Measurements from ENCODE around the gene HPN.

Gene HPN

DNA sequence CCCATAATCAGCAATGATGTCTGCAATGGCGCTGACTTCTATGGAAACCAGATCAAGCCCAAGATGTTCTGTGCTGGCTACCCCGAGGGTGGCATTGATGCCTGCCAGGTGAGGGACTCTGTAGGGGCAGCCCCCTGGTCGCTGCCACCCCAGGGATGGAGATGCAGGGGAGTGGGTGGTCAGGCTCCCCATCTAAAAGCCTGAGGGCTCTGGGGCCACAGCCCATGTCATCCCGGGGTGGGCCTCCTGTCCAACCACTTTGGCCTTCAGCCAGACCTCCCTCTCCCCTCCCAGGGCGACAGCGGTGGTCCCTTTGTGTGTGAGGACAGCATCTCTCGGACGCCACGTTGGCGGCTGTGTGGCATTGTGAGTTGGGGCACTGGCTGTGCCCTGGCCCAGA is 24.1 kb downstream of the HPN start:
- DNase-seq: no peak

DNA sequence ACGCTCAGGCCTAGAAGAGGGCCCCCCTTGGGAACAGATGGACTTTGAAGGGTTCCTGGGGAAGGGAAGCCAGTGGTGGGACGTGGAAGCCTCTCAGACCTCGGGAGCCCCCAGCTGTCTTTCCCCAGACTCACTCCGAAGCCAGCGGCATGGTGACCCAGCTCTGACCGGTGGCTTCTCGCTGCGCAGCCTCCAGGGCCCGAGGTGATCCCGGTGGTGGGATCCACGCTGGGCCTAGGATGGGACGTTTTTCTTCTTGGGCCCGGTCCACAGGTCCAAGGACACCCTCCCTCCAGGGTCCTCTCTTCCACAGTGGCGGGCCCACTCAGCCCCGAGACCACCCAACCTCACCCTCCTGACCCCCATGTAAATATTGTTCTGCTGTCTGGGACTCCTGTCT is 24.6 kb downstream of the HPN start:
- DNase-seq: no peak

DNA sequence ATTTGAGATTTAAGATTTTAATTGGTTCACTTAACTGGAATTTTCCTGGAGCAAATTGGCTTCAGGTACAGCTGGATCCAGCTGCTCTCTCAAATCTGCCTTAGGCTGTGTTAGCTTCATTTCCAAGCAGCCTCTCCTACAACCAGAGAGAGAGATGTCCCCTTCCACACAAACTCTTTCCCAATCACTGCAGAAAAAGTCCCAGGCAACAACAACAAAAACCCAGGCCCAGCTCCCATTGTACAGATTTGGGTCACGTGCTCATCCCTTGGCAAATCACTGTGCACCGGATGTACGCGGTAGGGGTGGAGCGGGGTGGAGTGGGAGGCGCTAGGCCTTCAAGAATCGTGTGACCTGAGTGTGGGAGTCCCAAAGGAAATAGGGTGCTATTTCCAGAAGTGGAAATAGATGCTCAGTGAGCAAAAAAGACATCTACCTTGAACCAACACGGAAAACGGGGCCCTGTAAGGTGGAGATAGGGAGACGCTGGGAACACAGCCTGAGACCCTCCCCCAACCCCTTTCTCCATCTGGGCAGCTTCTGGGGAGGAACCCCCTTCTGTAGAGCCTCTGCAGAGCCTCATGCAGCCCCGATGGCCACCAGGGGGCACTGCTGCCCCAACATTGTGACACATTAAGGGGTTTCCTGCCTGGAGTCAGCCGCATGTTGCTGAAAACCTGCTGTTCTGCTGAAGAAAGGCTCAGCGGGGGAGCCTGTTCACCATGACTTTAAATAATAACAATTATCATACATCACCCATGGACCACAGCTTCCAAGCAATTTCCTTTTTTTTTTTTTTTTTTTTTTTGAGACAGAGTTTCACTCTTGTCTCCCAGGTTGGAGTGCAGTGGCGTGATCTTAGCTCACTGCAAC is 25.4 kb downstream of the HPN start:
- peak; percentile 88 for DNase-seq

DNA sequence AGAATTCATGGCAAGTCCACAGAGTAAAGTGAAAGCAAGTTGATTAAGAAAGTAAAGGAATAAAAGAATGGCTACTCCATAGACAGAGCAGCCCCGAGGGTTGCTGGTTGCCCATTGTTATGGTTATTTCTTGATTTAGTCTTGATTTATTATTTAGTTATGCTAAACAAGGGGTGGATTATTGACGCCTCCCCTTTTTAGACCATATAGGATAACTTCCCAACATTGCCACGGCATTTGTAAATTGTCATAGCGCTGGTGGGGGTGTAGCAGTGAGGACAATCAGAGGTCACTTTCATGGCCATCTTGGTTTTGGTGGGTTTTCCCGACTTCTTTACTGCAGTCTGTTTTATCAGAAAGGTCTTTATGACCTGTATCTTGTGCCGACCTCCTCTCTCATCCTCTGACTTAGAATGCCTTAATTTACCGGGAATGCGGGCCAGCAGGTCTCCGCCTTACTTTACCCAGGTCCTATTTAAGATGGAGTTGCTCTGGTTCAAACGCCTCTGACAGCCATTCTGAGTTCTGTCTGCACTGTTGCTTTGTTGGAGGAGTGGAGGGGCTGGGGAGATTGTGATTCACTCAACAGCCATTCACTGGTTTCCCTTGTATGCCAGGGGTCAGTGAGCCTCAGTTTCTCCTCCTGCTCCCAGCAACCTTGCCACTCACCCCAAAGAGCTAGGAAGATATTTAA is 27.6 kb downstream of the HPN start:
- DNase-seq: no peak

DNA sequence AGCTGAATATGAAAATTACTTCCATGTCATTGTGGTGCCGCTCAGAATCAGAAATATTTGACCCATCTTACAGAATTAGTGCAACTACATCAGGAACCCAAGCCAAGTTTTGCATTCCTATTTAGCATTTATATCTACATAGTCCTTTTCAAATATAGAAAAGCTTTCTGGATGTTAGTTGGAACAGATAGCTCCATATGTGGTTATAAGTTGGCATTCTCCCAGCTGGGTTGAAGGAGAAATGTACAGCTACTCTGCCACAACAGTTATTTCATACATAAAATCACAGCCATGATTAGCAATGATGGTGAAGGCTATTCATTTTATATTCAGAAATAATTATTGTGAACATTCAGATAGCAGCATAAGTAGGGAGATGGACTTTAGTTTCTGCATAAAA is 28.2 kb downstream of the HPN start:
- peak; percentile 11 for DNase-seq

DNA sequence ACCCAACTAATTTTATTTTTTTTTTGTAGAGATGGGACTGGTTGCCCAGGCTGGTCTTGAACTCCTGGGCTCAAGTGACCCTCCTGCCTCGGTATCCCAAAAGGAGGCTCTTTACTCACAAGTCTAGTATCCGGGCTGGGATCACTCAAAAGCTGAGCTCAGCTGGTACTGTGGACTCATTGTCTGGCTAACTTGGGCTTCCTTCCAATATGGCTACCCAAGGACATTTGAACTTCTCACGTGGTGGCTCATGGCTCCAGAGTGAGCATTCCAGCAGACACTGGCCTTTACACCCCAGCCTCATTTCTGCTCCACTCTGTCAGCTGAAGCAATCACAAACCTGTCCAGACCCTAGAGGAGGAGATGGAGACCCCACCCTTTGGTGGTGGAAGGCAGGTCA is 28.9 kb downstream of the HPN start:
- no peak for DNase-seq

DNA sequence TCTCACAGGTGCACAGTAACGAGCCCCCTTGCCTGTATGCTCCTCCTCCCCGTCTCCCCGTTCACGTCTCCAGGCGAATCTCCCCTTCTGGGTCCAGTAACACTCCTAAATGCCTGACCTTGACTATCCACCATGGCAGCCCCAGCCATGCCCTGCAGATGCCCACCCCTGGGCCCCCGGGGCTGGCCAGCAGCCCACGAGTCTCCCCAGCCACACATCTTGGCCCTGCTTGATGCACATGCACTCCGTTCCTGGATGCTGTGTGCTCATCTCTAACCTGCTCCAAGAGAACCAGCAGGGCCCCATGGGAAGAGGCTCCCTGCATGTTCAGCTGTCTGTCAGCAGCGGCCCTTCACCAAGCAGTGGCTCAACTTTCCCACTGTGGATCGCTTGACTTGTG is 32.0 kb downstream of the HPN start:
- DNase-seq: no peak

DNA sequence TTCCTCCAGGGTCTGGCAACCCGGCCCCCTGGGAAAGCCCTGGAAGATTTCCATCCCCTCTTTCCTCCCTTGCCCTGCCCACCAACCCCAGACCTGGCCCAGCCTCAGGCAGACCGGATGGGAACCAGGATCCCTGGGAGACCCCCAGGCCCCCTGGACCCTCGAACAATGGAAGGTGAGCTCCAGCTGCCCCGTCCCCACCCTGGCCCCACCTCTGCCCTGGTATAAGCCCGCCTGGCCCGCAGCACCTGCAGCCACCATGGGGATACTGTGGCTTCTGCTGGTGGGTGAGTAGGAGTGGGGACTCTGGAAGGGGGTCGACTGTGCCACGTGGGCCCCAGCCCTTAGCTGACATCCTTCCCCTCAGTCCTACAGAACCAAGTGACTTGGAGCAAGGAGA is 32.4 kb downstream of the HPN start:
- no peak for DNase-seq

DNA sequence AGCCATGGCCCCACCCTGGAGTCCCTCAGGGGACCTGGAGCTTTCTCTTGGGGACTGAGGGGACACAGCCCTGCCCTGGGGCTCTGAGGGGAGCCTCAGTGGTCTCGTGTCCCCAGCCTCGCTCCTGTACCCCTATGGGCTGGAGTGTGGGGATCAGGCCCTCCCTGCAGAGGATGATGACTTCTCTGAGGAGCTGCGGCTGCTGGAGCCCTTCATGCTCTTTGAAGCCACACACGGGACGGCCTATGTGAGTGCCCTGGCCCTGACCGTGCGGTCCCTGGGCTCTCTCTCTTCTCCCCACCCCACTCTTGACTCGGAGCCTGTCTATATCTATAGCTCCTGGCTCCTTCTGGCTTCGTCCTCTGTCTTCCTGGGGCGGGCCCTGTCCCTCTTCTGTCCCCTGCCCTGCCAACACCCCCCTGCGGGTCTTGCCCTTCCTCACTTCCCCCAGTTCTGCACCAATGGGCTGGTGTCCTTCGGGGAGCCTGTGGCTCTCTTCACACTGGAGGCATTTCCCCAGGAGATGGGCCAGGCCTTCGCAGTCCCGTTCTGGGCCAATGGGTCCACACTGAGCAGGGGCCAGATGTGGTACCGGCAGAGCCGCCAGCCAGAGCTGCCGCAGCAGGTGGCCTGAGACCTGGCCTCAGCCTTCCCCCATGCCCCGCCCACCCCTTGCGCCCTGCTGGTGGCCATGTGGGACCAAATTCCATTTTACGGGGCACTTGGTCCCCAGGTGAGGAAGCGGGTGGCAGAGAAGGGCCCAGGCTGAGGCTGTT is 33.1 kb downstream of the HPN start:
- DNase-seq: no peak

DNA sequence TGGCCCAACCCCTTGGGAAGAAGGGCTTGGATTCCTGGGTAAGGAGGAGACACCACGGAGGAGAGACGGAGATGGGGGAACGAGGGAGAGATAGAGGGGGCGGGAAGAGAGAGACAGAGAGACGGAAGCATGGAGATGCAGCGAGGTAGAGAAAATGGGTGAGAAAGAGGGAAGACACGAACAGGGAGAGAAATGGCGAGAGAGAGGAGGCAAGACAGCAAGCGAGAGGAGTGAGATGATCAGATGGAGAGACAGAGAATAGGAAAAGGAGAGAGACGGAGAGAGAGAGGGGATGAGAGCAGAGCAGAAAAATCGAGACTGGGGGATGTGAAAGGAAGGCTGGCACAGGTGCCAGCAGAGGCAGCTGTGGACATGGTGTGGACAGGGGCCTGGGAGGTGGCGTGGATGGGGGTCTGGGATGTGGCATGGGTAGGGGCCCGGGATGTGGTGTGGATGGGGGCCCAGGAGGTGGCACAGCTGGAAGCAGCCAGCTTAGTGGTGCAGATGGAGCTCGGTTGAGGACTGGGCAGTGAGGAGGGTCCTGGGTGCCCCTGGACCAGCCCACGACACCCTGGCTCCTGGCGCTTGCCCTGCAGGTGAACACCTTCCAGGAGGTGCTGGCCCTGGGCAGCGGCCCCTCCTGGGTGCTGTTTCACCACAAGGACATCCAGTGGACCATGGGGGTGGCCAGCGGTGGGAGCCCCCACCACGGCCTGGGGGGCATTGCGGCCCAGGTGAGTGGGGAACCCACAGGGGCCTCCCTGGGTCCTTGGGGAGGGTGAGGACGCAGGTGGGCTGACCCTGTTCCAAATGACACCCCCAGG is 33.9 kb downstream of the HPN start:
- no peak for DNase-seq

DNA sequence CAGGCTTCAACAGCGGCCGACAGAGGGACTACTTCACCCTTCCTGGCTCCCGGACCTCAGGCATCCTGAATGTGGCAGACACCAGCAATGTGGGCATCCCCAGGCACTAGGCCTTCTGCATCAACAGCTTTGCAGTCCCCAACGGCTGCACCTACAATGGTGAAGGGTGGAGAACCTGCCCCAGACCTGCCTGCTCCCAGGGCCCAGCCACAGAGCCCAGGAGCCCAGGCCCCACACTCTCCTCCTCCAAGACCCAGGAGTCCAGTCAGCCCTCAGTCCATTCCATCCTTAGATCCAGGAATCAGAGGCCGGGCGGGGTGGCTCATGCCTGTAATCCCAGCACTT is 34.5 kb downstream of the HPN start:
- DNase-seq: no peak

DNA sequence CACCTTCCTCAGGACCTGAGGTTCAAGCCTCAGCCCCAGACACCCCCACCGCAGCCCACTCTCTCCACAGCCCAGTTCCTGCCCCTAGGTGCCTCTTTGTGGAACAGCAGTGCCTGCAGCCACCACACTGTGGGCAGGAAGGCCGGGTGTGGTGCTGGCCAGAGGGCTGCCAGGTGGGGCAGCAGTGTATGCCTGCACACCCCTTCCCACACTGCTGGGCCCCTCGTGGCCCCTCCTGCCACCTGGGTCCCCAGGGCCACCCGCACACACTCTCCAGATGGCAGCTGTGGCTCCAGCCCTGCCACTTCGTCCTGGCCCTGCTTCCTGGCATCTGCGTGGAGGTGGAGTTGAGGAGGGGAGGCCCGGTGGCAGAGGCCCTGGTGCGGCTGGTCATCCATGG is 35.1 kb downstream of the HPN start:
- no peak for DNase-seq

DNA sequence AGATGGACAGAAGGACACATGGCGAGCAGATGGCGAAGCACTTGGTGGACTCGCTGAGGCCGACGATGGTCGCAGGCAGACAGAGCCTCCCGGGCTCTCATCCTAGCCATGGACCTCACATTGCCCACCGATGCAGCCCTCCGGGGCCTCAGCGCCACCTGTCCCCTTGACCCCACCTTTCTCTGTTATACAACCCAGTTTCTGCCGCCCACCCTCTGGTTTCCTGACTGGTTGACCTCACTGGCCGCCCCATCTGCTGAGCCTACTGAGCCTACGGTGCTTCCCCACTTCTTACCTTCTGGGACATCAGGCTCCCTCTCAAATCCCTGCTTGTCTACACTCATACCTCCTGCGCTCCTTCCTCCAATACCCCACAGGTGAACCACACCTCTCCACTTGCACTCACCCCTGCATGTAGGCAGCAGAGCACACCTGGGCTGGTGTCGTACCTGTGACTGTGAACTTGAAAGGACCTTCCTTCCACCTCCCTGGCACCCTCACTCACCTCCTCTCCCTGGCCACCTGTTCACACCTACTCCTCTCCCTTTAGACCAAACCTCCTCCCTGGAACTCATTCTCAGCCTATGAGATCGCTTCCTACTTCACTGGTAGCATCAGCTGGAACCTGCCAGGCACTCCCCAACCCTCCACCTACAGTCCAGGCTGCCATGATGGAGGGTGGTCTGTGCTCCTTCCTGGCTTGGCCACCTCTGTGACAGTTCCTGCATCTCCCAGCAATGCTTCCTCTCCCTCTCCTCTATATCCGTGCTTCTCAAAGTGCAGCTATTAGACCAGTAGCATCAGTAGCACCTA is 36.1 kb downstream of the HPN start:
- DNase-seq: no peak

DNA sequence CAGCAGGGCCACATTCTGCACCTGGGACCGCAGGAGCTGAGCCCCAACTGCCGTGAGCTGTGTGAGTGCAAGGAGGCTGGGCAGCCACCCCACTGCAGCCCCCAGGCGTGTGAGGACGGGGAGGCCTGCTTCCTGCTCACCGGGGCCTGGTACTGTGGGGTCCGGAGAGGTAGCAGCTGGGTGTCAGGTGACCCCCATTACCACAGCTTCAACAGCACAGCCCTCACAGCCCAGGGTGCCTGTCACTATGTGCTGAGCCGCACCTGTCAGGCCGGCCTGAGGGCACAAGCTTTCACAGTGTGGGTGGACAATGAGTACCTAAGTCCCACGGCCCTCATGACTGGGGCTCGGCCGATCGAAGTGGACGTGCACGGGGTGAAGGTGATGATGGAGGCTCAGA is 38.3 kb downstream of the HPN start:
- DNase-seq: no peak

DNA sequence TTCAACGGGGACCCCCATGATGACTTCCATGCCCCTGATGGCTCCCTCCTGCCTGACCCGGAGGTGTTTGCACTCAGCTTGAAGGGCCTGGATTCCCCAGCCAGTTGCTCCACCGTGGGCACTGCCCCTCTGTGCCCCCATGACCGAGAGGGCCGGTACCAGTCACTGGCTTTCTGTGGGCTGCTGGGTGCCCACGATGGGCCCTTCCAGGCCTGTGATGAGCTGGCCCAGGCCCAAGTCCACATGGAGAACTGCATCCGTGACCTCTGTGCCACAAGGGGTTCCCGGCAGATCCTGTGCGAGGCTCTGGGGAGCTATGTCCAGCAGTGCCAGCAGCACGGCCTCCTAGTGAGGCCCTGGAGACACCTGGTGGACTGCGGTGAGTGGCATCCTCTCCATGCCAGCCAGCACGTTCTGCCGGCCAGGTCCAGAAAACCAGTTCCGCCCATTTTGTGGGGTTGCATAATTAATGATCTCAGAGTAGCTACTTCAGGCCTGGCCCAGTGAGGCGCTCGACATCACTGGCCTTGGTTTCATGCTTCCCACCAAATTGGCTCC is 39.2 kb downstream of the HPN start:
- DNase-seq: no peak

DNA sequence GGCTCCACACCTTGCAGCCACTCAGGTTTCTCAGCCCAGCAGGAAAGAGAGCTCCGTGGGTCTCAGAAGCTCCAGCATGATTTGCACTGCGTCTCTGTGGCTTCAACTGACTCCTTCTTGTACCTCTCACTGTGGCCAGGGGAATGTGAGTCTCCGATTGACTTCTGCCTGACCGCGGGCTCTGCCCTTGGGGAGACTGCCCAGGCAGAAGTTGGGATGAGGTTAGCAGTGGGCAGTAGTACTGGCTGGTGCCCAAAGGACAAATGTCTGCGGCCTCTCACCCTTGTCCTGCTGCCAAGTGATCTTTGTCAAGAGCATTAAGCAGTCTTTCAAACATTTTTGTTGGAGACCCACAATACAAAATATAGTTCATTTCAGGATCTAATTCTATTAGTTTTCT is 39.7 kb downstream of the HPN start:
- no peak for DNase-seq

DNA sequence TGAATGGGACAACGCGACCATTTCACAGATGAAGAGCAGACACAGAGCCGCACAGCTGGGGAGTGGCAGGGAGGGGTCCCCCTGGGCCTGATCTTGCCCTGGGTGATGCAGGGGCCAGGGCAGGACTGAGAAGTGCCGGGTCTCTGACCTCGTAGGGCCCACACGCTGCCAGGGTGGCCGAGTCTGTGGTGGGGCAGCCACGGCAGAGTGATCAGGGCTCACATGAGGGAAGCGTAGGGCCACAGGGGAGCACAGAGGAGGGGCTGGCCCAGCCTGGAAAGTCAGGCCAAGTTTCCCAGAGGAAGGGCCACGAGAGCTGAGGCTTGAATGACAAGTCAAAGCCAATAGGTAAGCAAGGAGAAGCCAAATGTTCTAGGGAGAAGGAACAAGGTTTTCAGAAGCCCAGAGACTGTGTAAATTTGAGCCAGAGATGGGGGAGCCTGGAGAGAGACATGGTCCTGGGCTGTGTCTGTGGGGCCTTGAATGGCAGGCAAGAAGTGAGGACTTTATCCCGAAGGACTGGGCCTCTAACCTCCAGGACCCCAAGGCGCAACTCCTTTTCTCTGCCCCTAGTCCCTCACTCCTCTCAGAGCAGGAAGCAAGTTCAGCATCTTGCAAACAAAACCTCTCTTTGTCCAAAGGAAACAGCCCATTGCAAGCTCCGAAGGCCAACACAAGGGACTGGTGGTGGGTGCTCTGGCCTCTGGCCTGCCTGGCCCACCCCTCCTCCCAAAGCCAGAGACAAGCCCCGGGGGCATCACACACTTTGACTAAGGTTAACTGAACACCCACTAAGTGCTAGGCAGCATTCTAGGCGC is 42.4 kb downstream of the HPN start:
- no peak for DNase-seq

DNA sequence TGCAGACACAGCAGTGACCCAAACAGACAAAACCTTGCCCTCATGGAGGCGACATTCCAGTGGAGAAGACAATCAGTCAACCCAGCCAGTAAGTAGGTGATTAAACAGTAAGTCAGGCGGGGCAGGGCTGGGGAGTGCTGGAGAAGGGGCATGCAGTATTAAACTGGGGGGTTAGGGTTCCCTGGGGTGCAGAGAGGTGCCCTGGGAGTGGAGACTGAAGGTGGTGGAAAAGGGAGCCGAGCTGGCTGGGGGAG is 42.9 kb downstream of the HPN start:
- DNase-seq: no peak

DNA sequence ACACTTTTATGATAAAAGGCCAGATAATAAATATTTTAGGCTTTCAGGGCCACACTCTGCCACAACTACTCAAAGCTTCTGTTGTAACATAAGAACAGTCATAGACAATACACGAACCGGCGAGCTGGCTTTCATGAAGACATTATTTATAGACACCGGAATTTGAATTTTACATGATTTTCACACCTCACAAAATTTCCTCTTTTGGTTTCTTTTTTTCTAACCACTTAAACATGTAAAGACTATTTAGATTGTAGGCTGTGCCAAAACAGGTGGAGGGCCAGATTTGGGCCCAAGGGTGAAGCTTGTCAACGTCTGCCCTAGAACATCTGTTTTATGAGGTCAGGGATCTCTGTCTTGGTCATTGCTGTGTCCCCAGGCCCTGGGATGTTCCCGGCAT is 44.4 kb downstream of the HPN start:
- no peak for DNase-seq

DNA sequence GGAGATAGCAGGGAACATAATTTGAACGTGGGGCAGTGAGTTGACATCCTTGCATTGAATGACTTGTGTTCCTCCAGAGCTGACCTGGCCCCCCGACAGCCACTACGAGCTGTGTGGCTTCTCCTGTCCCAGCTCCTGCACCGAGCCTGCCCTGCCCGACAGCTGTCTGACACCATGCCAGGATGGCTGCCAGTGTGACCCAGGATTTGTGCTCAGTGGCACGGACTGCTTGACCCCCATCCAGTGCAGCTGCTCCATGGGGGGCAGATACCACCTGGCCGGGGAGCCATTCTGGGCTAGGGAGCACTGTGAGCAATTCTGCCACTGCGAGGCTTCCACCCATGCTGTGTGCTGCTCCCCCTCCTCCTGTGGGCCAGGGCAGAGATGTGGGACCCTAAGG is 44.9 kb downstream of the HPN start:
- DNase-seq: no peak

DNA sequence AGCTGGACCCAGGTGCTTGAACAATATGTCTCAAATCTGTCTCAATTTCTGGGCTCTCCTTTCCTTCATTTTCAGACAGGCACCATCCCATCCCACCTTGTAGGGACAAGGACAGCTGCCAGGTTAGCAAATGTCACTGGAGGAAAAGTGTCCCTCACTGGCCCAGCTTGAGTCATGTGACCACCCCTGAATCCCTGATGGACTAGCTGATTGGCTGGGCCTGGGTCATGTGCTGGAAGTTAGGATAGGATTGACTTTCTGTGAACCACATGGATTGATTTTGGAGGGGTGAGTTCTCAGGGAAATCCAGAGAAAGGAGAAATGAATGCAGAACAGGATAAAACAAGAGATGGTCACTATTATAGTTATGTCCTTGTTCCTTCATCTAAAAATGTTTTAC is 45.9 kb downstream of the HPN start:
- no peak for DNase-seq
